H1 (cell line): Measurements from ENCODE around the gene ABHD16B. TPM values are rescaled to one million over a fixed set of nuclear protein-coding genes. Genes with fewer than 3 reads are reported as not detected.

Source experiments
- BACH1 ChIP-seq: IDR thresholded peaks from 2 replicates; pipeline ENCODE4 v1.6.1; 2012; ENCODE audit warnings: low read length, improper control_type of control experiment
- CHD7 ChIP-seq: fragments of 300-600 bp; sonication (generic); IDR thresholded peaks from 2 replicates; pipeline ENCODE4 v1.7.1; 2012; ENCODE audit warnings: low read length, moderate library complexity, mild to moderate bottlenecking, inconsistent platforms; ENCODE audit not compliant: insufficient replicate concordance
- CREB1 ChIP-seq: IDR thresholded peaks from 2 replicates; pipeline ENCODE4 v1.6.1; 2012; ENCODE audit warnings: inconsistent platforms
- GABPA ChIP-seq: IDR thresholded peaks from 2 replicates; pipeline ENCODE4 v1.6.1; 2011; ENCODE audit warnings: mild to moderate bottlenecking, low read length, moderate library complexity, borderline replicate concordance; ENCODE audit not compliant: insufficient read depth
- JUN ChIP-seq: IDR thresholded peaks from 2 replicates; pipeline ENCODE4 v1.6.1; 2011; ENCODE audit warnings: low read depth, mild to moderate bottlenecking, improper control_type of control experiment, low read length
- KDM4A ChIP-seq: IDR thresholded peaks from one replicate; pipeline ENCODE4 v1.7.1; 2012; ENCODE audit warnings: low read depth, mild to moderate bottlenecking, moderate library complexity, low read length, inconsistent platforms; ENCODE audit not compliant: severe bottlenecking
- NANOG ChIP-seq: IDR thresholded peaks from 2 replicates; pipeline ENCODE4 v1.6.1; 2011; ENCODE audit warnings: low read length, low read depth, mild to moderate bottlenecking, inconsistent platforms; ENCODE audit not compliant: insufficient read depth, poor library complexity, severe bottlenecking
- PHF8 ChIP-seq: fragments of 200-600 bp; sonication (generic); conservative IDR thresholded peaks from 2 replicates; pipeline ENCODE4 v1.7.1; 2012; ENCODE audit warnings: low read depth, mild to moderate bottlenecking, inconsistent platforms, low read length, moderate library complexity
- RBBP5 ChIP-seq: IDR thresholded peaks from 2 replicates; pipeline ENCODE4 v1.7.1; 2012; ENCODE audit warnings: low read depth, mild to moderate bottlenecking, inconsistent platforms, low read length, moderate library complexity, borderline replicate concordance
- SUZ12 ChIP-seq: fragments of 200-600 bp; sonication (generic); IDR thresholded peaks from 2 replicates; pipeline ENCODE4 v1.6.1; 2012; ENCODE audit warnings: mild to moderate bottlenecking, inconsistent platforms, low read length, moderate library complexity, mixed read lengths
- TAF1 ChIP-seq: IDR thresholded peaks from 2 replicates; pipeline ENCODE4 v1.6.1; 2011; ENCODE audit warnings: mild to moderate bottlenecking, low read depth, low read length
- TCF12 ChIP-seq: IDR thresholded peaks from 2 replicates; pipeline ENCODE4 v1.6.1; 2011; ENCODE audit warnings: low read depth, mild to moderate bottlenecking, low read length
- YY1 ChIP-seq: IDR thresholded peaks from 2 replicates; pipeline ENCODE4 v1.6.1; 2011; ENCODE audit warnings: low read depth, mild to moderate bottlenecking, low read length
- polyA plus RNA-seq, 7 experiments: library from polyadenylated mRNA; depleted of rRNA in 3 of 7; stranded (reverse) in 5 of 7; unstranded in 2 of 7; fragments of >200 nt in 5 of 7; fragments of 200-250 nt in 2 of 7; gene quantifications; 1 replicate in 5 of 7; 2 replicates in 1 of 7; 4 replicates in 1 of 7; pipeline versions ENCODE4 v1.2.1 to v1.2.3, GENCODE V29; 2011 to 2013; ENCODE audit warnings: missing spikeins in 2 of 7, mixed read lengths in 2 of 7
- total RNA-seq: library from RNA; stranded (reverse); fragmentation: NEBNext Ultra II Directional; extraction: Animal tissue kit (Norgen Biotek cat#: 25700); gene quantifications from 2 replicates; pipeline ENCODE4 v1.2.1, GENCODE V29; 2021

ABHD16B gene
- total and polyA plus RNA-seq, 2 of the 8 experiments (the other 6 are each of a cell fraction or from before 2014, with no cell fraction given): not detected

GRCh38 chr20:63828545-63828944 lies 32.8 kb upstream of the ABHD16B start (continued):
- no peak for TF ChIP-seq CHD7
- TF ChIP-seq BACH1: no peak
- no peak for TF ChIP-seq GABPA
- no peak for TF ChIP-seq JUN
- TF ChIP-seq KDM4A: no peak
- TF ChIP-seq PHF8: no peak
- TF ChIP-seq TCF12: no peak
- no peak for TF ChIP-seq SUZ12
- no peak for TF ChIP-seq CREB1
- TF ChIP-seq YY1: no peak
- TF ChIP-seq NANOG: no peak
- TF ChIP-seq TAF1: no peak
- no peak for TF ChIP-seq RBBP5
